Cardiac fibroblast (primary cell): Measurements from ENCODE around the gene PSME4.
"Not testable (repeated sequence)": the region's sequence is repeated elsewhere in the genome, so short reads cannot be mapped to it uniquely, and the experiment has no call there.

Experiments
- DNase-seq, 2 donors: peaks; one replicate each; pipeline versions ENCODE4 v3.0.0 to v3.0.0-alpha.2; 2010; ENCODE audit warnings: low read depth in 2 of 2
- H3K4me3 ChIP-seq, 2 donors: replicated peaks in 1 of 2; 1 replicate in 1 of 2; 2 replicates in 1 of 2; pipeline ENCODE4 v1.5.1; 2011; ENCODE audit warnings: low read depth in 2 of 2, low read length in 2 of 2, mild to moderate bottlenecking in 2 of 2, moderate library complexity in 1 of 2
- CTCF ChIP-seq: IDR thresholded peaks from one replicate; pipeline ENCODE4 v1.5.1; 2011; ENCODE audit warnings: low read depth, mild to moderate bottlenecking, low read length, inconsistent platforms

Gene PSME4

DNA sequence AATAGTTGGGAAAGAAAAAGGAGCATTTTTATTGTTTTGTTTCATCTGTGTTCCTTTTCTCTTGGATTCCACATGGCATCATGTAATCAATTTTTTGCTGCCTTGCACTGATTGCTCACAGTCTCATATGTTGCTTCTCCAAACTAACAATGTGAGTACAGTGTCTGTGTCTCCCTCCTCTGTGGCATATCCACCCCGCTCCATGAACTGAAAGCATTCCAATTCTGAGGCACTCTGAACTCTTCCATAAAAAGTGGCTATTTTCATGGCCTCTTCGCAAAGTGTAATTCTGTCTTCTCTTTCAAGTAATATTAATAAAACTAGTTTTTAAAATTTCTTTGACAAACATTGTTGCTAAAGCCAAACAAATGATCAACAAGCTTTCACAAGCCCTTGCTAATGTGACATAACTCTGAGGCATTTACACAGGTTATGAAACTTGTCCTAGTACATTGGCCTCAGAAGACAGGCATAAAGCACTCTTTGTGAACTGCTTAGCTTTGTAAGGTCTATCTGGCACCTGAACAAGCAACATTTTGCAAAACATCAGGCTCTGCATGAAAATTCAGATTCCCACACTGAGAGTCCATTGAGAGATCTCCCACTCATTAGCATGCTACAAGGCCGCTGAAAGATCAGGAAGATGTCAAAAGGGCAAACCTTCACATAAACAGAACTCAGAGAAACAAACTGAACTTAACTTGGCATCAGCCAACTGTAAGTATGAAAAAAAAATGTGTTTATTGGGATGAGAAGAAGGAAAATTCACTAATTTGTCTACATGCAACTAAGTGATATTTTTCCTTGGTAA lies 144.0 kb downstream of the PSME4 start:
- no peak for TF ChIP-seq CTCF
- peak; percentile 19 to 50 for DNase-seq
- no peak overlapping the region for H3K4me3 ChIP-seq

- DNase-seq = no peak
- H3K4me3 ChIP-seq = no peak overlapping the region
- no peak for TF ChIP-seq CTCF
These were observed 144.8 kb downstream of the PSME4 start for GRCh38 chr2:53826030-53826410.

DNA sequence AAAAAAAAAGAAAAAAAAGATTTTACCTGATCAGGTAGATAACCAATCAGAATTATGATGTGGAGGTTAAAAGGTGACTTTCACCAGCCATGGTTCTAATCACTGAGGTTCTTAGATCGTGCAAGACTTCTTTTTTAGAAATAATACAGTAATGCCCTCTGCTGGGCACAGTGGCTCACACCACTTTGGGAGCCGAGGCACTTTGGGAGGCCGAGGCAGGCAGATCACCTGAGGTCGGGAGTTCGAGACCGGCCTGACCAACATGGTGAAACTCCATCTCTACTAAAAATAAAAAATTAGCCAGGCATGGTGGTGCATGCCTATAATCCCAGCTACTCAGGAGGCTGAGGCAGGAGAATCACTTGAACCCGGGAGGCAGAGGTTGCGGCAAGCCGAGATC lies 147.2 kb downstream of the PSME4 start:
- not testable (repeated sequence) for H3K4me3 ChIP-seq
- TF ChIP-seq CTCF = peak; percentile 17
- DNase-seq = peak in 1 of 2 donors; percentile 11

DNA sequence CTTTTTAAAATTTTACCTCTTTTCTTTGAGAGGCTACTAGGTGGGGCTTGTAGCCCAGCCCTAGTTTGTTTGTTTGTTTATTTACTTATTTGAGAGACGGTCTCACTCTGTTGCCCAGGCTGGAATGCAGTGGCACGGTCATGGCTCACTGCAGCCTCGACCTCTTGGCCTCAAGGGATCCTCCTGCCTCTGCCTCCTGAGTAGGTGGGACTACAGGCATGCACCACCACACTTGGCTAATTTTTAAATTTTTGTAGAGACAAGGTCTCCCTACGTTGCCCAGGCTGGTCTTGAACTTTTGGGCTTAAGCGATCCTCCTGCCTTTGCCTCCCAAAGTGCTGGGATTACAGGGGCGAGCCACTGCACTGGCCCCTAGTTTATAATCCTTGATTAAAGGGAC lies 149.0 kb downstream of the PSME4 start:
- no peak for DNase-seq
- no peak for TF ChIP-seq CTCF
- no peak overlapping the region for H3K4me3 ChIP-seq

DNA sequence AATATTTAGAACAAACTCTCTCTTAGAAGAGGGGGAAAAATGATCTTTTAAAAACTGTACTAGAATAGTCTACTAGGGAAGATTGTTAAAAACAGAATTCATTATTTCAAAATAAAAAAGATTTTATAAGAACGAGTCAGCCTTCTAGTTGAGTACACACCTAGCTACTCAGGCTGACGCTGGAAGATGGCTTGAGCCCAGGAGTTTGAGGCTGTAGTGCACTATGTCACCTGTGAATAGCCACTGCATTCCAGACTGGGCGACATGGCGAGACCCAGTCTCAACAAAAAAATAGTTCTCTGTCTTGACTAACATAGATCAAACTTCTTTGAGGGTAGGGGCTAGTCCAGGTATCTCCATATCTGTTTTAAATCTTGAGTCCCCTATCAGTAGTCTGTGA lies 150.1 kb downstream of the PSME4 start:
- DNase-seq = peak in 1 of 2 donors; percentile 9
- no peak overlapping the region for H3K4me3 ChIP-seq
- no peak for TF ChIP-seq CTCF

GRCh38 chr2:53820048-53820447 lies 150.7 kb downstream of the PSME4 start:
- no peak overlapping the region for H3K4me3 ChIP-seq
- no peak for DNase-seq
- TF ChIP-seq CTCF = no peak

- no peak overlapping the region for H3K4me3 ChIP-seq
- TF ChIP-seq CTCF = no peak
- no peak for DNase-seq
These were observed 151.2 kb downstream of the PSME4 start for GRCh38 chr2:53819634-53820033.
